GM21529 (cell line): ENCODE data around the gene EOLA1.
"Not testable (repeated sequence)": the region's sequence is repeated elsewhere in the genome, so short reads cannot be mapped to it uniquely, and the experiment has no call there.

Experiments
- ATAC-seq: cut with Tn5 transposase; IDR thresholded peaks from one replicate; pipeline ENCODE4 v1.9.1; 2021; ENCODE audit not compliant: unreplicated experiment

Gene EOLA1

DNA sequence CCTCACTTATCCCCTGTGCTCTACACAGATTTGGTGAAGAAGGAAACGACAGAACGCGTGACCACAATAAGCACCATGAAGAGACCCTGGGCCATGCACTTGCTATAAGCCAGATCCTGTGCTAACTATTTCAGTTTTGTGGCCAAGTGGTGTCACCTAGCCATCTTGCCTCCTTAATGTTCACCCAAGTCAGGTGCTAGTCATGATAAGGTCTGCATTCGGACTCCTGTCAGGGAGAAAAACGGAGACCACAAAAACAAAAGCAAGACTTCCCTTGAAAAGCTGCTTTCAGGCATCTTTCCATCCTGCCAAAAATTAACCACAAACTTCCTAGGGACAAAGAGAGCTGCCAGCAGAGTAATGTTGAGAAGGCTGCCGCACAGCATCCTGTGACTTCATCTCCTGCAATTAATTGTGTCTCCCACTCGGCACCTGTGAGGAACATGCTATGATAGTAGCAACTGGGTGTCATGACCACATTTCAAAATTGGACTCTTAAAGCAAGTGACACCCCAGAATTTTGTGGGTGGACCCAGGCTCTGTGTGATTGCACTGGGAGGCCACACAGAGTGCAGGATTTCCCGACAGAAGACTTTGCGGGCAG lies 26.9 kb upstream of the EOLA1 start:
- no peak for ATAC-seq

DNA sequence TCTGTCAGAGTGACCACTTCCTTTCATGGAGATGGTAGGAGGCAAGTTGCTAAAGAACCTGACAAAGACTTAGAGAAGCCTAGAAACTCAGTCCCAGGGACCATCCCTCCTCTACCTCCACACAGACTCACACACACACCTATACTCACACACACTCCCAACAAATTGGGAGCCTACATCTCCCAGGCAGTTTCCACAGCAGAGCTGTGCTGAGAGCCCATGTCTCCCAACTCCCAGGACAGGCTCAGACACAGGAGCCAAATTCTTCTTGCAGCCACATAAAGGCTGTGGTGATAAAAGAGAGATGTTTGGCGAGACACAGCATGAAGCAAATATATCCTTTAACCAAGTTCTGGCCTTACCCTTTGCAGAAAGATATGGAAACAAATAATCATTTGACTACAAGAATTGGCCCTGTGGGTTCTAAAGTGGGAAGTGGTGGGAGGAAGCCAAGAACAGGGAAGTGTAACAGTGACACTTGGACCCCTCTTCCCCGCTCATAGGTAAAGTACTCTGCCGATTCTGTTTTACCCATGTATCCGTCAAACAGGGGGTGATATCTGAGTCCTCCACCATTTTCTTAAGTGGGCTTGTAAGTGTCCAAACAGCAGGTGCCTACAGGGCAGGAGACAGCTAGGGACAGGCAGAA lies 24.7 kb upstream of the EOLA1 start:
- no peak for ATAC-seq

DNA sequence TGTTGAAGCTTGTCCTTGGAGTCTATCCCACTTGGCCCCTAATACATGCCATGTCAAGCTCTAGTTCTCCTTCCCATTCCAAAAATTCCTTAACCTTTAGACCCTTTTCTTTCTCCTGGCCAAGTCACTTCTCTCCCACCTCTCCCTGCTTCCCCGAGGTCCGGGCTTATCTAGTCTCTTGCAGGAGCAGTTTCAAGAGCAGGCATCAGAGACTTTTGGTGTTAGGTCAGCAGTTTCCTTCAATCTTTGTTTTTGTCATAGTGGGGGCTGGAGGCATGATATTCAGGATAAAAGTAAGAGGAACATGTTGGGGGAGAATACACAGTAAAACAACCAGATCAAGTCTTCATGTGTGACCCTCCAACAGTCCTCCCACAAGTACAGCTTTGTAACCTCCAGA lies 24.2 kb upstream of the EOLA1 start:
- no peak for ATAC-seq

DNA sequence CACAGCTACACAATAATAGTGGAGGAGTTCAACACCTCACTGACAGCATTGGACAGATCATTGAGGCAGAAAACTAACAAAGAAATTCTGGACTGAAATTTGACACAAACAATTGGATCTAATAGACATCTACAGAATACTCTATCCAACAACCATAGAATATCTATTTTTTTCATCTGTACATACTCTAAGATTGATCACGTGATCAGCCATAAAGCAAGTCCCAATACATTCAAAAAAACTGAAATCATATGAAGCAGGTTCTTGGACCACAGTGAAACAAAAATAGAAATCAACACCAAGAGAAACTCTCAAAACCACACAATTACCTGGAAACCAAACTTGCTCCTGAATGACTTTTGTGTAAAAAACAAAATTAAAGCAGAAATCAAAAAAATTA lies 23.5 kb upstream of the EOLA1 start:
- no peak for ATAC-seq

DNA sequence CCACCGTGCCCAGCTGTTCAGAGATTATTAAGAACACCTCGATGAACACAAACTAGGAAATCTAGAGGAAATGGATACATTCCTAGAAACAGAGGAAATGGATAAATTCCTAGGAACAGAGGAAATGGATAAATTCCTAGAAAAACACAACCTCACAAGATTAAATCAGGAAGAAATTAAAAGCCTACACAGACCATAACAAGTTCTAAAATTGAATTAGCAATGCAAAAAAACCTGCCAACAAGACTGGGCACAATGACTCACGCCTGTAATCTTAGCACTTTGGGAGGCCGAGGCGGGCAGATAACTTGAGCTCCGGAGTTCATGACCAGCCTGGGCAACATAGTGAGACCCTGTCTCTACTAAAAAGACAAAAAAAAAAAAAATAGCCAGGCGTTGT lies 22.6 kb upstream of the EOLA1 start:
- ATAC-seq = no peak

DNA sequence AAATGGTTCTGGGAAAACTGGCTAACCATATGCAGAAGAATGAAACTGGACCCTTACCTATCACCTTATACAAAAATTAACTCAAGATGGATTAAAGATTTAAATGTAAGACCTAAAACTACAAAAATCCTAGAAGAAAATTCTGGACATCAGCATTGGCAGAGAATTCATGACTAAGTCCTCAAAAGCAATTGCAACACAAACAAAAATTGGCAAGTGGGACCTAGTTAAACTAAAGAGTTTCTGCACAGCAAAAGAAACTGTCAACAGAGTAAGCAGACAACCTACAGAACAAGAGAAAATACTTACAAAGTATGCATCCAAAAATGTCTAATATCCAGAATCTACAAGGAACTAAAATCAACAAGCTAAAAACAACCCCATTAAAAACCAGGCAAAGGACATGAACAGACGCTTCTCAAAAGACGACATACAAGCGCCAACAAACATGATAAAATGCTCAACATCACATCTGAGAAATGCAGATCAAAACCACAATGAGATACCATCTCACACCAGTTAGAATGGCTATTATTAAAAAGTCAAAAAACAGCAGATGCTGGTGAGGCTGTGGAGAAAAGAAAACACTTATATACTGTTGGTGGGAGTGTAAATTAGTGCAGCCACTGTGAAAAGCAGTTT lies 20.1 kb upstream of the EOLA1 start:
- not testable (repeated sequence) for ATAC-seq

DNA sequence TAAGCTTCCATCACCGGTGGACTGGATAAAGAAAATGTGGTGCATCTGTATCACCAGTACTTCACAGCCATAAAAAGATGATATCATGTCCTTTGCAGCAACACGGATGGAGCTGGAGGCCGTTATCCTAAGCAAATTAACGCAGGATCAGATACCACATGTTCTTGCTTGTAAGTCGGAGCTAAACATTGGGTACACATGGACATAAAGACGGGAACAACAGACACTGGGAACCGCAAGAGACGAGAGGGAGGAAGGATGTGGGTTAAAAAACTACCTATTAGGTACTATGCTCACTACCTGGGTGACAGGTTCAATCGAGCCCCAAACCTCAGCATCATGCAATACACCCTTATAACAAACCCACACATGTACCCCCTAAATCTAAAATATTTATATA lies 19.4 kb upstream of the EOLA1 start:
- no peak for ATAC-seq

DNA sequence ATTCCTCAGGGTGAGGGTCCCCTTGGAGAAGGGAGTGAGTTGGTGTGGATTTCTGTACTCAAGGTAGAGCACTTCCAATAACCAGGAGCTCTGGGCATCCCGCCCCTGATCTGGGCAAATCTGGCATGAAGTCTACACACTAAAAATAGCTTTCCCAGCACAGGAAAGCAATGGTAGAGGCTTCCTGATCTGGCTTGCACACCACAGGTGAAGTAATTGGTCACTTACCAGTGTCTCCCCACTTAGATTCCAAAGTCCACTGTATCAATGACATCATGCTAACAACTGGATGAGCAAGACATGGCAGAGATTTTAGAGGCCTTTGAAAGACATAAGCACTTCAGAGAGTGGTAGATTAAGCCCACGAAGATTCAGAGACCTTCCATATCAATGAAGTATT lies 17.9 kb upstream of the EOLA1 start:
- ATAC-seq = no peak

DNA sequence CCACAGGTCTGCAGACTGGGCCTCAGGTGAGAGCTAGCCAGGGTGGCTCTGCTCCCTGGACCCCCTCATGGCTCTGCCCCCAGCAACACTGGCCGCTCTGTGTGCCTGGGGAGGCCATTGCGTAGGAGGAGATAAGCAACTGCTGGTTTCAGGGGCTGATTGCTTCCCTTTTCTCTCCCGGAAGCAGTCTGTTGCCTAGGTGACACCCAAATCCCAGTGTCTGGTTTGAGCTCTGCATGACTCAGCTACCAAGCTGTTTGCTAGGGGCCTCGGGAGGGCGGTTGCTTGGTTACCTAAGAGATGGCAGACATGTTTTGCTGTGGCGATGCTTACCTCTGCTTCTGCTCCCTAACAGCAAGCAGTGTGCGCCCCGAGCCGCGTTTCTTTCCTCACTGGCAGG lies 15.4 kb upstream of the EOLA1 start:
- ATAC-seq = peak; percentile 90

DNA sequence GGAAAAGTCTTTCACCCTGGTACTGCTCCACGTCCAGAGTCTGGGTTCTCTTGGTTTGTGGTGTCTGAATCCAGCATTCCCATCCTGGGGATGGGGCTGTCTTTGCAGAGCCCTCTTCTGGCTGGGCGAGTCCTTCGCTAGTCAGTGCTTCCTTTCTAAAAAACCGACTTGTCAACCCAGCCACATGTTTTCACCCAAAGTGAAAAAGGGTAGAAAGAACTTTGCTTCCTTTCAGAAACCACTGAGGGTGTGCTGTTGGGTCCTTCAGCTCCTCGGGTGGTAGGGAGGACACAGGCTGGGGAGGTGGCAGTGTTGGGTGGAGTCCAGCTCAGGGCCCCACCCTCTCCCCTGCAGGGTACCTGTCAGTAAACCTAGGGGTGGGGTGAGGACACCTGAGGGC lies 14.9 kb upstream of the EOLA1 start:
- ATAC-seq = peak; percentile 51

DNA sequence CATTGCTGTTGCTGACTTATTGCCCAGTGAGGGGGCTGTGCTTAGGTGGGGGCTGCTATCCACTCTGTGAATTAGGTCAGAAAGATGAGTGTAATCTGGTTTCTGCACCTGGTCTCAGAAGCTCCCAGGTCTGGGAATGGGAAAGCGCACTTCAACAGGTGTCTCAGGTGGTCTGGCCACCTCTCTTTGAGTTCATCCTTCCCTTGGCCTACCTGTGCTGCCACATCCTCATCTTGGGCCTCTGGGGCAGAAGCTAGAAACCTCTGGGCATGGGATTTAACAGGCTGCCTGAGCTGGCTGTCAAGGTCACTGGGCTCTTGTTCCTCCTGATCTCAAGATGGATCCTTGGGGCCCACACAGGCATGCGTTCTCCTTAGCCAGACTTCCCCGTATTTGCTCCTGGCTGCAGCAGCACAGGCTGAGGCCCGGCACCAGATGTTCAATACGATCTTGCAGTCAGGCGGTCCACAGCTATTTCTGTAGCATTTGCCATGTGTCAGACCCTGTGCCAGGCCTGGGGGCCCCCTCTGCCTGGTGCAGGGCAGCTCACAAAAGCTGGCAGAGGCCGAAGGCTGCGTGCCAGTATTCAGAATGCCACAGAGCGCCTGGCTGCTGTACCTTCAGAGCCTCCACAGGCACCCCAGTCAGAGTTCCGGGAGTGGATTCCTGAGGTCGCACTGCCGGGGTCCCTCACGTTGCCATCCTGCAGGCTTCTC lies 14.3 kb upstream of the EOLA1 start:
- ATAC-seq = not testable (repeated sequence)

DNA sequence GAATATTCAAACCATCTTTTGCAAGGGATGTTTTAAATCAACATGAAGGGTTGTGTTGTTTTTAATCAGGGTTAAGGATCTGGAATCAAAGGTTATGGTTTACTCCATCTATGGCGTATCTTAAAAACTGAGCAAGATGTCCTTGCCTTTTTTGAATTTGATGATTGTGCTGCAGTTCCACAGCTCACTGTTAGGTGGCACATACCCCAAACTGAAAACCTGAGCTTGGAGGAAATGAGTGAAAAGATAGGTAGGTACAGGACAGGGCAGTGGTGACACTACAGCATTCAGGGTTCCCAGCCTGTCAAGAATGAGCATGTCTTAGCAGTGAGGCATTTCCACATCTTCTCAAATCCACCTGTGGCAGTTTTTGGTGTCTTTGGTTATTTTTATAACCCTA lies 13.1 kb upstream of the EOLA1 start:
- ATAC-seq = peak; percentile 32

DNA sequence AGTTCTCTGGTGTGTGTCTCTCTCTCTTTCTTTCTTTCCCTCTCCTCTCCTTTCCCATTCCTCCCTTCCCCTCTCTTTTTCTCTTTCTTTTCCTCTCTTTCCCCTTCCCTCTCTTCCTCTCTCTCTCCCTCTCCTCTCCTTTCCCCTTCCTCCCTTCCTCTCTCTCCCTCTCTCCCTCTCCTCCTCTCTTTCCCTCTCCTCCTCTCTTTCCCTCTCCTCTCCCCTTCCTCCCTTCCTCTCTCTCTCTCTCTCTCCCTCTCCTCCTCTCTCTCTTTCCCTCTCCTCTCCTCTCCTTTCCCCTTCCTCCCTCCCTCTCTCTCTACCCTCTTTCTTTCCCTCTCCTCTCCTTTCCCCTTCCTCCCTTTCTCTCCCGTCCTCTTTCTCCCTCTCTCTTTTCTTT lies 12.4 kb upstream of the EOLA1 start:
- ATAC-seq = no peak

DNA sequence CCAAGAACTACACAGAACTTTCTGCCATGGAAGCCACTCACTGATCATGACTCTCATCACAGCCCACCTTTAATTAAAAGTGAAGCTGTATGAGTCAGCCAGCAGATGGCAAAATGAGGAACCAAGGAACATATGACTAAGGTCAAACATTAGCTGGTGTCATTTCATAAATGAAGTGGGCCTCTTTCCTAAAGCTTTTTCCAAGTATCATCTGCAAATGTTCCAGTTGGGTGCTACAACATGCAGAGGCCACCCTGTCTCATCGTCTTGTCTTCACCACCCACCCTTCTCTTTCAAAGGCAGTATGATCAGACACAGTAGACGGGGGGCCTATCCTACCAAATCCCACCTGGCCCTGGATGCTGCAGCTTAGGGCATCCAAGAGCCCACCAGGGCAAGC lies 9.2 kb upstream of the EOLA1 start:
- ATAC-seq = peak; percentile 64

DNA sequence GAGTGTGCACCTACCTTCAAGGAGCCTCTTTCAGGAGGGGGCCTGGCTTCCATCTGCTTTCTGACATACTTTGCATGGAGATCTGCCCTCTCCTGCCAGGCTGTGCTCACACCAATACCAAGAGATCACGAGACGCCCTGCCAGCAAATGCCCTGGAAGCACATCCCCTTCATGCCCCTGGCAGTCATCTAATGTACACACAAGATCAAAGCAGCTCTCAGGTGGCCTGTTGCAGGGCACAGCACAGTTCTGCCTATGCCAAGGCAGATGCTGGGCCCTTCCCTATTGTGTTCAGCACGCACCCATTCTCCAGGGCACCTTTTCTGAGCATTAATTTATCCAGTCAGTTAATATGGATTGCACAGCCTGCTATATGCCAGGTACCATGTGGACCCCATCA lies 7.9 kb upstream of the EOLA1 start:
- ATAC-seq = not testable (repeated sequence)

DNA sequence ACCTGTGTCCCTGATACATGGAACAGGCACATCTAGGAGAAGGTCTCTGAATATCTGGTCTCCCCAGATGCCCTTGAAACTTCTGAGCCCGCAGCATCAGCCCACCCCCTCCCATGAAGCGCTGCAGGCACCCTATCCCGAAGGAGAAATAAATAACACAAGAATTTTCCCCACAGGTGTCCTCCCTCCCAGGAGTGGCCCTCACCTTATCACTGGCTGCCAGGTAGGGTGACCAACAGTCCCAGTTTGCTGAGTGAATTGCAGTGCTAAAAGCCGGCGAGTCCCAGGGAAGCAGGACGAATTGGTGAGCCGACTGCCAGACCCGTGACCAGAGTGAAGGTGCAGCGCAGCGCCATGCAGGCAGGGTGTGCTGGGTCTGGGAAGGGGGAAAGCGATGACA lies 6.8 kb upstream of the EOLA1 start:
- not testable (repeated sequence) for ATAC-seq

DNA sequence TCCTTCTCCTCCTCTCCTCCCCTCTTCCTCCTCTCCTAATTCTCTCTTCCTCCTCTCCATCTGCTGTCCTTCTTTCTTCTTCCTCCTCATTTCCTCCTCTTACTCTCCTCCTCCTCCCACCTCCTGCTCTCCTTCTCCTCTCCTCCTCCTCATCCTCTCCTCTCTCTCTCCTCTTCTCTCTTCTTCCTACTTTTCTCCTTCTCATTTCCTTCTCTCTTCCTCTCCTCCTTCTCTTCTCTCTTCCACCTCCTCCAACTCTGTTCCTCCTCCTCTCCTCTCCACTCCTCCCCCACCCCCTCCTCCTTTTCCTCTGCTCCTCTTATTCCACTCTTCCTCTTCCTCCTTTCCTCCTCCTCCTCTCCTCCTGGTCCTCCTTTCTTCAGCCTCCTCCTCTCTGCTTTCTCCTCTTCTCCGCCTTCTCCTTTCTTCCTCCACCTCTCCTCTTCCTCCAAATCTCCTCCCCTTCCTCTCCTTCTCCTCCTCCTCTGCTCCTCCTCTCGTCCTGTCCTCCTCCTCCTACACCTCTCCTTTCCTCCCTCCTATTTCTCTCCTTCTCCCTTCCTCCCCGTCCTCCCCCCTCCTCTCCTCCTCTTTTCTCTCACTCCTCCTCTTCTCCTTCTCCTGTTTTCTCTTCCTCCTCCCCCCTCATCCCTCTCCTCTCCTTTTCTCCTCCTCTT lies 5.7 kb upstream of the EOLA1 start:
- not testable (repeated sequence) for ATAC-seq

DNA sequence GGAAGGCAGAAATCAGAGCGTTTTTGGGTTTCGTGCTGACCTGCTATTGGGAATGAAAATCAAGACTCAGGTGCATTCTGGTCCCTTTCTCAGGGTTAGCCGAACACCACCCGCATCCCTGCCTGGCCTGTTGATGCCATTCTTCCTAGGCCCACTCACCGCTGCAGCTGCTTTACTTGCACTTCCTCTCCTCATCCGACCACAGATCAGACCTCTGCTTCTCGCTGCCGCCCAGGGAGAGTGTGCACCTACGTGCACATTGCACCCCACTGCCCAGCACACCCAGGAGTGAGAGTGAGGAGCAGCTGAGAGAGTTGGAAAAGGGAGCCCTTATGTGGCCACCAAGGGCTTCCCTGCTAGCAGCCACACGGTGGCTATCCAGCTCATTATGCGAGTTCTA lies 3.3 kb upstream of the EOLA1 start:
- not testable (repeated sequence) for ATAC-seq

DNA sequence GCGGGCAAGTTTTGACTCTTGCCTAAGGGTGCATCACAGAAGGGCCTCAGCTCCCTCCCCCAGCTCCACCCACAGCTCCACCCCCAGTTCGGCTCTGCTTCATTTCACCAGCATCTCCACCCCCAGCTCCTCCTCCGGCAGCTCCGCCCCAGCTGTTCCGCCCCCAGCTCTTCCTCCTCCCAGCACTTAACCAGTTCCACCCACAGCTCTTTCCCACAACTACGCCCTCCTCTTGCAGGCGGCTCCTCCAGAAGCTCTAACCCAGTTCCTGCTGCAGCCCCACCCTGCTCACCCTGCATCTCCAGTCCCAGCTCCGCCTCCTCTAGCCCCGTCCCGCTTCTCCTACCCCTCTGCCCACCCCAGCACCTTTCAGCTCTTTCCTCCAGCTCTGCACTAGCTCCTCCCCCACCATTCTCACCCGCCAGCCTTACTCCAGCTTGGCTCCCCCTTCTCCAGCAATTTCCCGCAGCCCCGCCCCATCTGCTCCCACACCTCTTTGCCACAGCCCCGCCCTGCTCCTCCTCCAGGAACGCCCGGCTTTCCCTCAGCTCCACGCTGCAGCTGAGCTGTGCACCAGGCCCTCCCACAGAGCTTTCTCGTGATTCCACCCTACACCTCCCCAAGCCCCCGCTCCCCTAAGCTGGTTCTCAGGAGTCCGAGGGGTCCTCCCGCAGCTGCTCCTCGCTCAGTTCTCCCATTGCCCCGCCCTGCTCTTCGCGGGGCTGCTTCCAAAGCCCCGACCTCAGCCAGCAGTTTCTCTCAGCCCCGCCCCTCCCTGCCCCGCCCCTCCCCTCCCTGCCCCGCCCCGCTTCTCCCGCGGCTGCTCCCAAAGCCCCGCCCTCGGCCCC lies 1.3 kb upstream of the EOLA1 start:
- ATAC-seq = peak; percentile 54

DNA sequence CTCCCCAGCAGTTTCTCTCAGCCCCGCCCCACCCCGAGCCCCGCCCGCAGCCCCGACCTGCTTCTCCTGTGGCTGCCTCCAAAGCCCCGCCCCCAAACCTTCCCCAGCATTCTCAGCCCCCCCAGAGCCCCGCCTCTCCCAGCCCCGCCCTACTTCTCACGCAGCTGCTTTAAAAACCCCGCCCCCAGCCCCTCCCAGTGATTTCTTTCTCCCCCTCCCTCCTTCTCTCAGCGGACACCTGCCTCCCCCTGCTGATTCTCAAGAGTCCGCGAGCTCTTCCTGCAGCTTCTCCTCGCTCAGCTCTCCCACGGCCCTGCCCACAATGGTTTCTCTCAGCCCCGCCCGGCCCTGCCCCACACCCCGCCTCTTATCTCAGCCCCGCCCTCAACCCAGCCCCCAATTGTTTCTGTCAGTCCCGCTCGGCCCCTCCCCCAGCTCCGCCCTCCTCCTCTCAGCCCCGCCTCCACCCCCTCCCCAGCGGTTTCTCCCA lies 636 bp upstream of the EOLA1 start:
- ATAC-seq = peak; percentile 4
